Measurements from ENCODE around the gene EDAR.

GRCh38 chr2:108895188-108895587 is 93.8 kb downstream of the EDAR start:
- TF ChIP-seq CEBPB (IDR thresholded peaks at IDR 0.05) (no peak), NFIC (IDR thresholded peaks at IDR 0.05) (no peak), TCF12 (IDR thresholded peaks at IDR 0.05; ENCODE audit: low read depth) (no peak), REST (IDR thresholded peaks at IDR 0.05; ENCODE audit: low read depth) (no peak), RAD21 (IDR thresholded peaks at IDR 0.05; ENCODE audit: low read depth) (no peak), YY1 (IDR thresholded peaks at IDR 0.05; ENCODE audit: low read depth) (no peak), MAX (IDR thresholded peaks at IDR 0.05) (no peak), TAF1 (IDR thresholded peaks at IDR 0.05; ENCODE audit: low read depth) (no peak), TEAD4 (IDR thresholded peaks at IDR 0.05) (no peak), FOXM1 (IDR thresholded peaks at IDR 0.05; ENCODE audit: borderline replicate concordance, low read depth) (no peak), CREB1 (IDR thresholded peaks at IDR 0.05; ENCODE audit: low read depth) (no peak), ZBTB7A (IDR thresholded peaks at IDR 0.05; ENCODE audit: low read depth) (no peak)

Data from Ishikawa (cell line).